Suprapubic skin (tissue), 4 donors: ENCODE measurements around the gene RPLP2. TPM values are rescaled to one million over a fixed set of nuclear protein-coding genes. Genes with fewer than 3 reads are reported as not detected.

ENCODE experiments used
- DNase-seq, 2 donors: peaks; one replicate each; pipeline ENCODE4 v3.0.0-alpha.2; 2019; ENCODE audit warnings: low spot score in 2 of 2
- H3K27ac ChIP-seq: fragments of 200-600 bp; sonication (generic); one replicate; pipeline ENCODE4 v1.5.1; 2019
- H3K27me3 ChIP-seq: fragments of 200-600 bp; sonication (generic); one replicate; pipeline ENCODE4 v1.5.1; 2019
- H3K36me3 ChIP-seq: fragments of 200-600 bp; sonication (generic); one replicate; pipeline ENCODE4 v1.5.1; 2019
- H3K4me1 ChIP-seq: fragments of 200-600 bp; sonication (generic); one replicate; pipeline ENCODE4 v1.5.1; 2019
- H3K4me3 ChIP-seq: fragments of 200-600 bp; sonication (generic); one replicate; pipeline ENCODE4 v1.5.1; 2019; ENCODE audit warnings: mild to moderate bottlenecking
- H3K9me3 ChIP-seq: fragments of 200-600 bp; sonication (generic); one replicate; pipeline ENCODE4 v1.5.1; 2019
- CTCF ChIP-seq, 2 donors: fragments of 200-600 bp in 1 of 2; fragments of 450-650 bp in 1 of 2; sonication (generic) in 1 of 2; IDR thresholded peaks; one replicate each; pipeline ENCODE4 v1.5.1; 2016 to 2019; ENCODE audit warnings: antibody characterized with exemption in 2 of 2, mild to moderate bottlenecking in 1 of 2, moderate library complexity in 1 of 2
- EP300 ChIP-seq: sonication (generic); formaldehyde crosslinking; IDR thresholded peaks from one replicate; pipeline ENCODE4 v1.6.1; 2017; ENCODE audit warnings: antibody characterized with exemption
- POLR2A ChIP-seq, 2 donors: fragments of 450-650 bp; IDR thresholded peaks; one replicate each; pipeline ENCODE4 v1.6.1; 2017; ENCODE audit warnings: antibody characterized with exemption in 2 of 2, mild to moderate bottlenecking in 2 of 2, moderate library complexity in 2 of 2
- POLR2AphosphoS5 ChIP-seq, 3 donors: sonication (generic); formaldehyde crosslinking; IDR thresholded peaks; one replicate each; pipeline ENCODE4 v1.6.1; 2017; ENCODE audit warnings: antibody characterized with exemption in 3 of 3
- WGBS: methylation state at CpG from one replicate; pipeline ENCODE4 v1.1.5; 2018; 5-methylcytosine and 5-hydroxymethylcytosine counted together
- total RNA-seq, 4 donors: library from RNA; depleted of rRNA; stranded (reverse); fragments of >200 nt; gene quantifications; one replicate each; pipeline ENCODE4 v1.1.0, GENCODE V29; 2016

RPLP2 gene
- total RNA-seq, 4 donors from 2014 or later, result 692 to 1,129 (median 991) TPM

- no peak for DNase-seq
- TF ChIP-seq EP300 (no peak), POLR2A (IDR thresholded peaks at IDR 0.05) (no peak), POLR2AphosphoS5 (IDR thresholded peaks at IDR 0.05) (no peak), CTCF (IDR thresholded peaks at IDR 0.05) (no peak)
- Histone ChIP-seq H3K4me1 (peaks cover 43% of the 10 kb centered on the region), H3K36me3 (peaks cover 15% of the 10 kb centered on the region), H3K27ac (no peak overlapping the region), H3K27me3 (peaks cover 10% of the 10 kb centered on the region), H3K9me3 (no peaks in the 10 kb centered on the region), H3K4me3 (no peak overlapping the region)
- WGBS, result 80% methylated on average over 10 of the region's 13 CpGs
Measured at GRCh38 chr11:792873-793272, 16.9 kb upstream of the RPLP2 start.

- WGBS, result 60% methylated on average over 1 of the region's 7 CpGs
- no peak for DNase-seq
- H3K4me1 ChIP-seq, result peaks cover 47% of the 10 kb centered on the region
- H3K9me3 ChIP-seq, result no peaks in the 10 kb centered on the region
- H3K4me3 ChIP-seq, result no peak overlapping the region
- TF ChIP-seq EP300, result no peak
- TF ChIP-seq POLR2AphosphoS5 (IDR thresholded peaks at IDR 0.05), result no peak
- TF ChIP-seq CTCF (IDR thresholded peaks at IDR 0.05), result no peak
- no peak for TF ChIP-seq POLR2A (IDR thresholded peaks at IDR 0.05)
- H3K36me3 ChIP-seq, result peaks cover 15% of the 10 kb centered on the region
- no peak overlapping the region for H3K27ac ChIP-seq
- peaks cover 10% of the 10 kb centered on the region for H3K27me3 ChIP-seq
Measured at GRCh38 chr11:793556-793955, 16.2 kb upstream of the RPLP2 start.

- no peak for DNase-seq
- WGBS, result 88% methylated on average over 16 of the region's 31 CpGs
- peaks cover 15% of the 10 kb centered on the region for H3K36me3 ChIP-seq
- peaks cover 8% of the 10 kb centered on the region for H3K27me3 ChIP-seq
- H3K9me3 ChIP-seq, result no peaks in the 10 kb centered on the region
- peaks cover 47% of the 10 kb centered on the region for H3K4me1 ChIP-seq
- TF ChIP-seq POLR2A (IDR thresholded peaks at IDR 0.05) (no peak), CTCF (IDR thresholded peaks at IDR 0.05) (no peak), POLR2AphosphoS5 (IDR thresholded peaks at IDR 0.05) (no peak), EP300 (no peak)
- H3K4me3 ChIP-seq, result peak overlapping the region; percentile 72
- no peak overlapping the region for H3K27ac ChIP-seq
Measured at GRCh38 chr11:794013-794765, 15.6 kb upstream of the RPLP2 start.

GRCh38 chr11:794766-795633 is 14.8 kb upstream of the RPLP2 start:
- TF ChIP-seq EP300 (no peak), CTCF (IDR thresholded peaks at IDR 0.05) (no peak), POLR2A (IDR thresholded peaks at IDR 0.05) (no peak), POLR2AphosphoS5 (IDR thresholded peaks at IDR 0.05) (no peak)
- Histone ChIP-seq H3K4me1 (peaks cover 44% of the 10 kb centered on the region), H3K27me3 (no peaks in the 10 kb centered on the region), H3K4me3 (peak overlapping the region; percentile 72), H3K27ac (peak overlapping the region; percentile 78), H3K36me3 (peaks cover 16% of the 10 kb centered on the region), H3K9me3 (no peaks in the 10 kb centered on the region)
- WGBS, result 19% methylated on average over 19 of the region's 38 CpGs
- no peak for DNase-seq
